Measurements from ENCODE around the gene TRDN.

Gene TRDN

DNA sequence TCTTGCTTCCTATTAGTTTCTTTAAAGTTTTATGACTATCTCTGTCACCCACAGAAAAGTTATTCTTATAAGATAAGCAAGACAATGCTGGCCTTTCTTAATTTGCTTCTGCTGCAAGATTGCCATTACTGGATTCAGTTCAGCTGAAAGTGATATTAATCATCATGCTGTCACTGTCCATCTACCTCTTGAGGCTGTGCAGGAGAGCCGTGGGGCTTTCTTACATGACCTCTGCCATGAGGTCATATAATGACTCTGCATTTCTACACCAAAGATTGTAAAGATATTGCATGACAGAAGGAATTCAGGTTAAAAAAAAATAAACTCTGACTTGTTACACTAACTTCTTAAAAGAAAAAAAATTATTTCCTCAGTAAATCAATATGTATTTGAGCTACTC lies 106.9 kb downstream of the TRDN start:
- no peaks in the 10 kb centered on the region for H3K9me3 ChIP-seq (ENCODE audit: insufficient read depth, low read length, severe bottlenecking)
- H3K4me2 ChIP-seq (ENCODE audit: insufficient read depth, low read length) = no peak overlapping the region
- H3K4me3 ChIP-seq (ENCODE audit: low read depth in 1 of 2, low read length in 2 of 2) = no peak overlapping the region
- no peak overlapping the region for H3K27ac ChIP-seq (ENCODE audit: low read length)
- no peak for ATAC-seq (ENCODE audit: insufficient read depth, low read depth)
- no peaks in the 10 kb centered on the region for H4K20me1 ChIP-seq (ENCODE audit: insufficient read depth, low read length)
- H3K9ac ChIP-seq (ENCODE audit: low read depth, low read length) = no peak overlapping the region
- H3K27me3 ChIP-seq (ENCODE audit: insufficient read depth, low read length, poor library complexity) = no peaks in the 10 kb centered on the region
- no peaks in the 10 kb centered on the region for H3K36me3 ChIP-seq (ENCODE audit: insufficient read depth, low read length)
- no peaks in the 10 kb centered on the region for H3K79me2 ChIP-seq (ENCODE audit: insufficient read depth, low read length)
- TF ChIP-seq EZH2 (IDR thresholded peaks at IDR 0.05; ENCODE audit: borderline replicate concordance, low read depth, low read length, severe bottlenecking) (no peak), CTCF (IDR thresholded peaks at IDR 0.05; ENCODE audit: borderline replicate concordance, extremely low read depth, low read length, poor library complexity, severe bottlenecking) (no peak)
- no peaks in the 10 kb centered on the region for H3K4me1 ChIP-seq (ENCODE audit: insufficient read depth, low read length)
- DNase-seq = no peak
- H2AFZ ChIP-seq (ENCODE audit: low read depth, low read length) = no peak overlapping the region

- Histone ChIP-seq H3K36me3 (ENCODE audit: insufficient read depth, low read length) (no peaks in the 10 kb centered on the region), H3K4me2 (ENCODE audit: insufficient read depth, low read length) (no peak overlapping the region), H3K79me2 (ENCODE audit: insufficient read depth, low read length) (no peaks in the 10 kb centered on the region), H4K20me1 (ENCODE audit: insufficient read depth, low read length) (no peaks in the 10 kb centered on the region), H3K27ac (ENCODE audit: low read length) (no peak overlapping the region), H3K4me1 (ENCODE audit: insufficient read depth, low read length) (no peaks in the 10 kb centered on the region), H2AFZ (ENCODE audit: low read depth, low read length) (no peak overlapping the region), H3K9me3 (ENCODE audit: insufficient read depth, low read length, severe bottlenecking) (no peaks in the 10 kb centered on the region), H3K27me3 (ENCODE audit: insufficient read depth, low read length, poor library complexity) (no peaks in the 10 kb centered on the region), H3K9ac (ENCODE audit: low read depth, low read length) (no peak overlapping the region), H3K4me3 (ENCODE audit: low read depth in 1 of 2, low read length in 2 of 2) (no peak overlapping the region)
- no peak for DNase-seq
- TF ChIP-seq CTCF (IDR thresholded peaks at IDR 0.05; ENCODE audit: borderline replicate concordance, extremely low read depth, low read length, poor library complexity, severe bottlenecking) = no peak
- no peak for TF ChIP-seq EZH2 (IDR thresholded peaks at IDR 0.05; ENCODE audit: borderline replicate concordance, low read depth, low read length, severe bottlenecking)
- ATAC-seq (ENCODE audit: insufficient read depth, low read depth) = no peak
Observed at GRCh38 chr6:123529058-123529457, 107.7 kb downstream of the TRDN start.

GRCh38 chr6:123527406-123527805 lies 109.3 kb downstream of the TRDN start:
- no peaks in the 10 kb centered on the region for H3K4me1 ChIP-seq (ENCODE audit: insufficient read depth, low read length)
- H3K36me3 ChIP-seq (ENCODE audit: insufficient read depth, low read length) = no peaks in the 10 kb centered on the region
- no peaks in the 10 kb centered on the region for H4K20me1 ChIP-seq (ENCODE audit: insufficient read depth, low read length)
- no peak overlapping the region for H3K27ac ChIP-seq (ENCODE audit: low read length)
- no peaks in the 10 kb centered on the region for H3K27me3 ChIP-seq (ENCODE audit: insufficient read depth, low read length, poor library complexity)
- no peak overlapping the region for H3K9ac ChIP-seq (ENCODE audit: low read depth, low read length)
- H2AFZ ChIP-seq (ENCODE audit: low read depth, low read length) = no peak overlapping the region
- H3K4me3 ChIP-seq (ENCODE audit: low read depth in 1 of 2, low read length in 2 of 2) = no peak overlapping the region
- no peaks in the 10 kb centered on the region for H3K79me2 ChIP-seq (ENCODE audit: insufficient read depth, low read length)
- H3K9me3 ChIP-seq (ENCODE audit: insufficient read depth, low read length, severe bottlenecking) = no peaks in the 10 kb centered on the region
- no peak overlapping the region for H3K4me2 ChIP-seq (ENCODE audit: insufficient read depth, low read length)
- TF ChIP-seq CTCF (IDR thresholded peaks at IDR 0.05; ENCODE audit: borderline replicate concordance, extremely low read depth, low read length, poor library complexity, severe bottlenecking) = no peak
- TF ChIP-seq EZH2 (IDR thresholded peaks at IDR 0.05; ENCODE audit: borderline replicate concordance, low read depth, low read length, severe bottlenecking) = no peak
- DNase-seq (no peak), ATAC-seq (ENCODE audit: insufficient read depth, low read depth) (no peak)

GRCh38 chr6:123526128-123526527 lies 110.6 kb downstream of the TRDN start:
- Histone ChIP-seq H3K4me3 (ENCODE audit: low read depth in 1 of 2, low read length in 2 of 2) (no peak overlapping the region), H4K20me1 (ENCODE audit: insufficient read depth, low read length) (no peaks in the 10 kb centered on the region), H2AFZ (ENCODE audit: low read depth, low read length) (no peak overlapping the region), H3K4me1 (ENCODE audit: insufficient read depth, low read length) (no peaks in the 10 kb centered on the region), H3K4me2 (ENCODE audit: insufficient read depth, low read length) (no peak overlapping the region), H3K36me3 (ENCODE audit: insufficient read depth, low read length) (no peaks in the 10 kb centered on the region), H3K9ac (ENCODE audit: low read depth, low read length) (no peak overlapping the region), H3K9me3 (ENCODE audit: insufficient read depth, low read length, severe bottlenecking) (no peaks in the 10 kb centered on the region), H3K27me3 (ENCODE audit: insufficient read depth, low read length, poor library complexity) (no peaks in the 10 kb centered on the region), H3K27ac (ENCODE audit: low read length) (no peak overlapping the region), H3K79me2 (ENCODE audit: insufficient read depth, low read length) (no peaks in the 10 kb centered on the region)
- DNase-seq (no peak), ATAC-seq (ENCODE audit: insufficient read depth, low read depth) (no peak)
- TF ChIP-seq CTCF (IDR thresholded peaks at IDR 0.05; ENCODE audit: borderline replicate concordance, extremely low read depth, low read length, poor library complexity, severe bottlenecking) = no peak
- no peak for TF ChIP-seq EZH2 (IDR thresholded peaks at IDR 0.05; ENCODE audit: borderline replicate concordance, low read depth, low read length, severe bottlenecking)
